Measurements from ENCODE around the gene CHD5.
A peak's percentile ranks its signal among the peaks of the same experiment; 100 is the strongest.

CHD5 gene

DNA sequence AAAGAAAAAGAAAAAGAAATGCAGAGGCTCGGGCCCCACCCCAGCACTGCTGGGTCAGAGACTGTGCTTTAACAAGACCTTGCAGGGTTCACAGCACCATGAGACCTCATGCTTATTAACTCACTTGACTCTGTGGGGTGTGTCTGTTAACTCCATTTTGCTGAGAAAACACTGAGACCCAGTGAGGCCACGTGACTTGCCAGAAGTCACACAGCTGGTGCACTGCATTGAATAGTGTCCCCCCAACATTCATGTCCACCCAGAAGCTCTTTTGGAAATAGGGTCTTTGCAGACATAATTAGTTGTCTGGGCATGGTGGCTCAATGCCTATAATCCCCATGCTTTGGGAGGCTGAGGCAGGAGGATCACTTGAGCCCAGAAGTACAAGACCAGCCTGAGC lies 39.7 kb downstream of the CHD5 start:
- no peak for TF ChIP-seq Cebpa-rat (IDR thresholded peaks at IDR 0.05)
- H3K9ac ChIP-seq, result no peak overlapping the region
- H3K4me2 ChIP-seq, result no peak overlapping the region
- H4K20me1 ChIP-seq, result no peaks in the 10 kb centered on the region
- H3K4me1 ChIP-seq, result peaks cover 37% of the 10 kb centered on the region
- H3K27me3 ChIP-seq, result no peaks in the 10 kb centered on the region
- no peaks in the 10 kb centered on the region for H3K36me3 ChIP-seq
- no peaks in the 10 kb centered on the region for H3K9me3 ChIP-seq
- H3K4me3 ChIP-seq, result no peak overlapping the region
- H3K27ac ChIP-seq, result no peak overlapping the region

DNA sequence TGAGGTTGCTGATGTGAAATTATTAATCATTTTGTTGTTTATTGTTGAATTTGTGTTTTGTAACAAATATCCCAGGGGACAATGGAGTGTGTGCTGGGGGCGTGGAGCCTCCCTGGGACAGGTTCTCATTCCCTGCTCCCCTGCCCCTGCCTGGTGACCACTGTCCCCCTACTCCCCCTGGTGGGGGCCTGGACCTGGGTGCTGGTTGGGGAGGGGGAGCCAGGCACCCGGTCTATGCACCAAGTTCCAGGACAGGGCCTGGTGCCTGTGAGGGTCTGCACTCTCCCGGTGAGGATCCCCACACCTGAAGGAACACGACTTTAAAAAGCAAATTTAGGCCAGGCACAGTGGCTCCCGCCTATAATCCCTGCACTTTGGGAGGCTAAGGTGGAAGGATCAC lies 42.4 kb downstream of the CHD5 start:
- TF ChIP-seq Cebpa-rat (IDR thresholded peaks at IDR 0.05), result no peak
- H3K4me2 ChIP-seq, result peak overlapping the region; percentile 55
- H3K4me3 ChIP-seq, result no peak overlapping the region
- peaks cover 37% of the 10 kb centered on the region for H3K4me1 ChIP-seq
- H3K36me3 ChIP-seq, result no peaks in the 10 kb centered on the region
- H3K27me3 ChIP-seq, result no peaks in the 10 kb centered on the region
- H3K9ac ChIP-seq, result no peak overlapping the region
- H4K20me1 ChIP-seq, result no peaks in the 10 kb centered on the region
- peaks cover 8% of the 10 kb centered on the region for H3K9me3 ChIP-seq
- H3K27ac ChIP-seq, result no peak overlapping the region

- Histone ChIP-seq H3K4me3 (no peak overlapping the region), H3K9ac (no peak overlapping the region), H3K27me3 (no peaks in the 10 kb centered on the region), H3K27ac (no peak overlapping the region), H3K4me2 (no peak overlapping the region), H3K36me3 (no peaks in the 10 kb centered on the region), H4K20me1 (no peaks in the 10 kb centered on the region), H3K4me1 (peaks cover 30% of the 10 kb centered on the region), H3K9me3 (peaks cover 19% of the 10 kb centered on the region)
- no peak for TF ChIP-seq Cebpa-rat (IDR thresholded peaks at IDR 0.05)
Observed at GRCh38 chr1:6136516-6137220, 43.5 kb downstream of the CHD5 start.

- no peak overlapping the region for H3K4me3 ChIP-seq
- no peak overlapping the region for H3K9ac ChIP-seq
- H3K9me3 ChIP-seq, result peaks cover 27% of the 10 kb centered on the region
- no peaks in the 10 kb centered on the region for H3K36me3 ChIP-seq
- no peak for TF ChIP-seq Cebpa-rat (IDR thresholded peaks at IDR 0.05)
- H3K27ac ChIP-seq, result no peak overlapping the region
- H3K4me2 ChIP-seq, result no peak overlapping the region
- no peaks in the 10 kb centered on the region for H3K27me3 ChIP-seq
- no peaks in the 10 kb centered on the region for H4K20me1 ChIP-seq
- H3K4me1 ChIP-seq, result peaks cover 21% of the 10 kb centered on the region
Observed at GRCh38 chr1:6134741-6135510, 45.2 kb downstream of the CHD5 start.

GRCh38 chr1:6134206-6134605 lies 45.9 kb downstream of the CHD5 start:
- TF ChIP-seq Cebpa-rat (IDR thresholded peaks at IDR 0.05), result no peak
- peaks cover 27% of the 10 kb centered on the region for H3K9me3 ChIP-seq
- no peak overlapping the region for H3K9ac ChIP-seq
- peaks cover 22% of the 10 kb centered on the region for H3K4me1 ChIP-seq
- no peaks in the 10 kb centered on the region for H4K20me1 ChIP-seq
- H3K4me2 ChIP-seq, result no peak overlapping the region
- H3K36me3 ChIP-seq, result no peaks in the 10 kb centered on the region
- no peak overlapping the region for H3K27ac ChIP-seq
- H3K4me3 ChIP-seq, result no peak overlapping the region
- no peaks in the 10 kb centered on the region for H3K27me3 ChIP-seq

DNA sequence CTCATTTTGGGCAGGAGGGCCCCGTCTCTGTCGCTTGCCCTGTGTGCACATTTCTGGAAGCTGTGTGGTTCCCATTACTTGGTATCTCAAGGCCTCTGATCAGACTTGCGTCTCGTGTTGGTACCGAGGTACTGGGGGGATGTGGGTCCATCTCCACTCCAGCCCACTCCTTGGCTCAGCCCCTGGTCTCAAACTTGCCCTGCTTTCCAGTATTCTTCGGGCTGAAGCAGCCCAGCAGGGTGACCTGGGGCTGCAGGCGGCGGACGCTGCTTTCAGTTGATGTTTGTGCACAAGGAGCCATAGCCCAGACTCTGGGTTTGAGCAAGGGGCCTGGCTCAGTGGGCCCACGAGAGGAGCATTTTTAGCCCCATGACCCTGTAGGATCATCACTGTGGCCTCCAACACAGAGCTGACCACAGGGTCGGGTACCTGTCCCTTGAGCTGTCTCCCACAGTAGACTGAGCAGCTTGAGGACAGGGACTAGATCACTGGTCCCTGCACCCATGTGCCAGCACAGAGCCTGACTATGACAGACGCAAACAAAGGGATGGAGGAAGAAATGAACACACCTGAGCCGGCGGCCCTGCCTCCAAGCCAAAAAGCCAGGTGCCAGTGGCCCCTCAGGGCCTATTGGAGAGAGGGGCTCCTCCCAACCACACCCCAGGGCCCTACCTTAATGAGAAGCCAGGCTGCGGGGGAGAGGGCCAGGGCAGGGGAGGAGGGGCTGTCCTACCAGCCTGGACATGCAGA lies 46.8 kb downstream of the CHD5 start:
- no peaks in the 10 kb centered on the region for H4K20me1 ChIP-seq
- no peak for TF ChIP-seq Cebpa-rat (IDR thresholded peaks at IDR 0.05)
- no peak overlapping the region for H3K27ac ChIP-seq
- H3K36me3 ChIP-seq, result no peaks in the 10 kb centered on the region
- peaks cover 22% of the 10 kb centered on the region for H3K4me1 ChIP-seq
- H3K9me3 ChIP-seq, result peaks cover 27% of the 10 kb centered on the region
- no peak overlapping the region for H3K4me2 ChIP-seq
- H3K4me3 ChIP-seq, result no peak overlapping the region
- H3K9ac ChIP-seq, result no peak overlapping the region
- no peaks in the 10 kb centered on the region for H3K27me3 ChIP-seq

GRCh38 chr1:6131561-6131960 lies 48.6 kb downstream of the CHD5 start:
- no peak overlapping the region for H3K27ac ChIP-seq
- H3K4me1 ChIP-seq, result peaks cover 25% of the 10 kb centered on the region
- H3K36me3 ChIP-seq, result no peaks in the 10 kb centered on the region
- H3K27me3 ChIP-seq, result no peaks in the 10 kb centered on the region
- no peak for TF ChIP-seq Cebpa-rat (IDR thresholded peaks at IDR 0.05)
- H3K9ac ChIP-seq, result no peak overlapping the region
- H3K4me2 ChIP-seq, result no peak overlapping the region
- H4K20me1 ChIP-seq, result no peaks in the 10 kb centered on the region
- peaks cover 27% of the 10 kb centered on the region for H3K9me3 ChIP-seq
- H3K4me3 ChIP-seq, result no peak overlapping the region

DNA sequence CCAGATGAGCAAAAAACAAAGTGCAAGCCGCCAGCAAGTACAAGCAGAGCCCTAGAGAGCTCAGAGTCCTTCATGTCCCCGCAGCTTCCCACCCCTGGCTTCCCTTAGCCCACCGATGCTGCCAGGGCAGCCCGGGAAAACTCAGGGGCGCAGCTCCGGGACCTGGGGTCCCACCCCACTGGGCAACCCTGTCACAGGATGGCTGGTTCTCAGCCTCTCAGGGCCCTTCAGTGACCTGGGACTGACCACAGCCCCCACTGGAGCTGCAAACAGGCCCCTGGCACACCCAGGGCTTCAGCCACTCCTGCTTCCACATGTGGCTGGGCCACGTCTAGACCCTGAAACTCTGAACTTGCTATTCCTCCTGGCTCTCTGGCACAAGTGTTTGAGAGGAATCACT lies 49.5 kb downstream of the CHD5 start:
- no peak overlapping the region for H3K9ac ChIP-seq
- H3K4me1 ChIP-seq, result peaks cover 35% of the 10 kb centered on the region
- no peaks in the 10 kb centered on the region for H3K36me3 ChIP-seq
- H3K4me3 ChIP-seq, result no peak overlapping the region
- peaks cover 27% of the 10 kb centered on the region for H3K9me3 ChIP-seq
- no peak overlapping the region for H3K27ac ChIP-seq
- H4K20me1 ChIP-seq, result no peaks in the 10 kb centered on the region
- no peak for TF ChIP-seq Cebpa-rat (IDR thresholded peaks at IDR 0.05)
- no peak overlapping the region for H3K4me2 ChIP-seq
- no peaks in the 10 kb centered on the region for H3K27me3 ChIP-seq

- Histone ChIP-seq H4K20me1 (no peaks in the 10 kb centered on the region), H3K27ac (no peak overlapping the region), H3K27me3 (no peaks in the 10 kb centered on the region), H3K9ac (no peak overlapping the region), H3K36me3 (no peaks in the 10 kb centered on the region), H3K9me3 (peaks cover 27% of the 10 kb centered on the region), H3K4me3 (no peak overlapping the region), H3K4me2 (no peak overlapping the region), H3K4me1 (peaks cover 38% of the 10 kb centered on the region)
- no peak for TF ChIP-seq Cebpa-rat (IDR thresholded peaks at IDR 0.05)
Observed at GRCh38 chr1:6130036-6130435, 50.1 kb downstream of the CHD5 start.

DNA sequence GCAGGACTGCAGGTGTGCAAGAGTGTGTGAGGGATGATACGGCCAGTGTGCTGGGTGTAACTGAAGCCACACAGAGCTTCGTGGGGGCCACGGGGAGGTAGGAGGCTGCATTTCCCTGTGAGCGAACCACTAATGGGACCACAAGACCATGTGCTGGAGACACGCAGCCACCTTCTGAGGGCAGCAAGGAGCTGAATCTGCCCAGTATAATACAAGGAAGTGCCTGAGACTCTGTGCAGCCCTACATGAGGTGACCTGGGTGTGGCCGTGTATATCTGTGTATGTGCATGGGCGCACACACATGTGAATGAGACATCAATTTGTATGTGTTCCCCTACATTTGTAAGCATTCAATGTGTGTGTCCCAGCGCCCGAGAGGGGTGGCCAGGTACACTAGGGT lies 50.8 kb downstream of the CHD5 start:
- Histone ChIP-seq H4K20me1 (no peaks in the 10 kb centered on the region), H3K4me1 (peaks cover 42% of the 10 kb centered on the region), H3K27ac (no peak overlapping the region)

More for the DNA sequence above, 50.8 kb downstream of the CHD5 start:
- no peaks in the 10 kb centered on the region for H3K27me3 ChIP-seq
- H3K4me2 ChIP-seq, result no peak overlapping the region
- no peak for TF ChIP-seq Cebpa-rat (IDR thresholded peaks at IDR 0.05)
- no peaks in the 10 kb centered on the region for H3K36me3 ChIP-seq
- H3K9me3 ChIP-seq, result peaks cover 27% of the 10 kb centered on the region
- H3K9ac ChIP-seq, result no peak overlapping the region
- H3K4me3 ChIP-seq, result no peak overlapping the region
